OCI-LY1 (cell line): ENCODE measurements around the gene STRIT1.

Experiments used
- EZH2 ChIP-seq: fragments of 200-600 bp; sonication (generic), shearing (Covaris generic); IDR thresholded peaks from 2 replicates; pipeline ENCODE4 v1.8.0; 2017; ENCODE audit warnings: borderline replicate concordance, mixed run types, mild to moderate bottlenecking, antibody characterized with exemption, low read length, moderate library complexity, mixed read lengths
- TF ChIP-seq, protein P1 (sequence below): fragments of 200-600 bp; sonication (generic), shearing (Covaris generic); IDR thresholded peaks from 2 replicates; pipeline ENCODE4 v1.5.1; 2017; ENCODE audit warnings: mild to moderate bottlenecking, antibody characterized with exemption, low read length, moderate library complexity, mixed read lengths

DNA sequence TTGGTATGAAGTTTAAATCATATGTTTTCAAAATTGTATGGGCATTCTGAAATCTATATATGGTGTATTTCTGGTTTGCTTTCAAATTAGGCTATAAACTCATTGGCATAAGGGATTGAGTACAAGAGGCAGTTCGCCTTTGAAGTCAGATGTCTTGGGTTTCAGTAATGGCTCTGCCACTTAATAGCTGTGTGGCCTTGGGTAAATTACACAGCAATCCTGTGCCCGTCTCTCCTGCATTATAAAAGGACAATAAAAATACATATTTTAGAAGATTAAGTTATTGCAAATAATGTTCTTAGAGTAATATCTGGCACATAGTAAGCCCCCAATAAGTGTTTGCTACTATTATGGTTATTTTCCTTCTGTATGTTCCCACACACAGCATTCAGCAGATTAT lies 20.4 kb upstream of the STRIT1 start:
- TF ChIP-seq, protein P1, sequence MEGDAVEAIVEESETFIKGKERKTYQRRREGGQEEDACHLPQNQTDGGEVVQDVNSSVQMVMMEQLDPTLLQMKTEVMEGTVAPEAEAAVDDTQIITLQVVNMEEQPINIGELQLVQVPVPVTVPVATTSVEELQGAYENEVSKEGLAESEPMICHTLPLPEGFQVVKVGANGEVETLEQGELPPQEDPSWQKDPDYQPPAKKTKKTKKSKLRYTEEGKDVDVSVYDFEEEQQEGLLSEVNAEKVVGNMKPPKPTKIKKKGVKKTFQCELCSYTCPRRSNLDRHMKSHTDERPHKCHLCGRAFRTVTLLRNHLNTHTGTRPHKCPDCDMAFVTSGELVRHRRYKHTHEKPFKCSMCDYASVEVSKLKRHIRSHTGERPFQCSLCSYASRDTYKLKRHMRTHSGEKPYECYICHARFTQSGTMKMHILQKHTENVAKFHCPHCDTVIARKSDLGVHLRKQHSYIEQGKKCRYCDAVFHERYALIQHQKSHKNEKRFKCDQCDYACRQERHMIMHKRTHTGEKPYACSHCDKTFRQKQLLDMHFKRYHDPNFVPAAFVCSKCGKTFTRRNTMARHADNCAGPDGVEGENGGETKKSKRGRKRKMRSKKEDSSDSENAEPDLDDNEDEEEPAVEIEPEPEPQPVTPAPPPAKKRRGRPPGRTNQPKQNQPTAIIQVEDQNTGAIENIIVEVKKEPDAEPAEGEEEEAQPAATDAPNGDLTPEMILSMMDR, result no peak
- TF ChIP-seq EZH2, result no peak
